ENCODE data around the gene DSTN. TPM values are rescaled to one million over a fixed set of nuclear protein-coding genes. Genes with fewer than 3 reads are reported as not detected.
"Not testable (repeated sequence)": the region's sequence is repeated elsewhere in the genome, so short reads cannot be mapped to it uniquely, and the experiment has no call there.

DSTN gene
- total RNA-seq, 1 donor from 2014 or later, result 463 TPM

- Histone ChIP-seq H3K9me3 (no peaks in the 10 kb centered on the region), H3K27me3 (no peaks in the 10 kb centered on the region), H3K4me1 (peaks cover 21% of the 10 kb centered on the region), H3K27ac (no peak overlapping the region), H3K4me3 (no peak overlapping the region), H3K36me3 (peaks cover 36% of the 10 kb centered on the region)
- intact Hi-C loops (cut with DNase I), result no loop called here
- no peak for ATAC-seq
- no peak for TF ChIP-seq CTCF (IDR thresholded peaks at IDR 0.05)
- peak; percentile 40 for DNase-seq
These were observed 87.4 kb downstream of the DSTN start for GRCh38 chr20:17657079-17657825.

GRCh38 chr20:17657898-17658647 lies 88.2 kb downstream of the DSTN start:
- H3K27ac ChIP-seq, result no peak overlapping the region
- intact Hi-C loops (cut with DNase I), result no loop called here
- peaks cover 20% of the 10 kb centered on the region for H3K4me1 ChIP-seq
- DNase-seq, result no peak
- H3K9me3 ChIP-seq, result no peaks in the 10 kb centered on the region
- TF ChIP-seq CTCF (IDR thresholded peaks at IDR 0.05), result no peak
- no peaks in the 10 kb centered on the region for H3K27me3 ChIP-seq
- H3K4me3 ChIP-seq, result no peak overlapping the region
- ATAC-seq, result no peak
- H3K36me3 ChIP-seq, result peaks cover 36% of the 10 kb centered on the region

GRCh38 chr20:17658648-17658993 lies 88.7 kb downstream of the DSTN start:
- intact Hi-C loops (cut with DNase I), result no loop called here
- ATAC-seq (no peak), DNase-seq (no peak)
- no peak overlapping the region for H3K27ac ChIP-seq
- H3K27me3 ChIP-seq, result no peaks in the 10 kb centered on the region
- H3K36me3 ChIP-seq, result peaks cover 32% of the 10 kb centered on the region
- peaks cover 19% of the 10 kb centered on the region for H3K4me1 ChIP-seq
- H3K9me3 ChIP-seq, result no peaks in the 10 kb centered on the region
- TF ChIP-seq CTCF (IDR thresholded peaks at IDR 0.05), result no peak
- no peak overlapping the region for H3K4me3 ChIP-seq

- H3K9me3 ChIP-seq; DNase-seq; H3K27ac ChIP-seq; ATAC-seq; H3K4me3 ChIP-seq; intact Hi-C loops (cut with DNase I); H3K27me3 ChIP-seq: not testable (repeated sequence)
- peaks cover 28% of the 10 kb centered on the region for H3K36me3 ChIP-seq
- peaks cover 19% of the 10 kb centered on the region for H3K4me1 ChIP-seq
These were observed 89.5 kb downstream of the DSTN start for GRCh38 chr20:17659344-17659743.

Other genes starting within 250 kb of the DSTN start
- 2.7 TPM for gene BFSP1, start 38.7 kb upstream of the DSTN start, total RNA-seq
- gene RRBP1, start 112.2 kb downstream of the DSTN start, total RNA-seq, result 166 TPM
- not detected for gene BANF2, start 129.9 kb downstream of the DSTN start, total RNA-seq

Measured in upper lobe of right lung (tissue), 1 donor.